Kidney tubule cell (primary cell): ENCODE data around the gene TRIM66.

Source experiments
- DNase-seq: peaks from one replicate; pipeline ENCODE4 v3.0.0-alpha.2; 2018; ENCODE audit warnings: low spot score

The TRIM66 gene

DNA sequence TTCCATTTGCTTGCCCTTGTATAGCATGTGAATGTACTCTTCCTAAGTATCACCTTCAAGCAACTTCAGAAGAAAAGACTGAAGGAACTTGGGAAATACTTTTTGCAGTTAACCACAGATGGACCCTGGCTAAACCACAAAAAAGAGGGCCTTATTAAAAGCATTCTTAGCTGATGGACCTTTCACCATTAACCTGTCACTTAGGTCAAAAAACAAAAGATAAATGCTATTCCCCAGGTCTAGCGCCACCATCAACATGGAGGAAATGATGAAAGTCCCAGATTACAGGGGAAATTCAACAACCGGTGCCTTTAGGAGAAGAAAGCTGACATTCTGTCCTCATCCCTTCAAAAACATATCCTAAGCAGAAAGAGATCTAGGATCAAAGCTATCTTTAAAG, 117.9 kb downstream of the TRIM66 start:
- DNase-seq, result no peak
